CD4-positive, CD25-positive, alpha-beta regulatory T cell (primary cell): ENCODE measurements around the gene GP1BA. TPM values are rescaled to one million over a fixed set of nuclear protein-coding genes. Genes with fewer than 3 reads are reported as not detected.

Source experiments
- ATAC-seq, 2 donors: fragments of 150-1000 bp; cut with Tn5 transposase; one replicate each; pipeline ENCODE4 v1.10.0; 2021; ENCODE audit warnings: low read depth in 2 of 2, moderate number of reproducible peaks in 2 of 2, moderate library complexity in 1 of 2
- DNase-seq, 3 donors: peaks; one replicate each; pipeline versions ENCODE4 v3.0.0 to v3.0.0-alpha.2; 2012 to 2022; ENCODE audit warnings: mixed read lengths in 1 of 3
- H3K27ac ChIP-seq: one replicate; pipeline ENCODE4 v1.7.0; 2013; ENCODE audit warnings: mild to moderate bottlenecking, low read length; ENCODE audit not compliant: insufficient read depth, poor library complexity, severe bottlenecking
- H3K27me3 ChIP-seq: one replicate; pipeline ENCODE4 v1.7.0; 2013; ENCODE audit warnings: low read length; ENCODE audit not compliant: control insufficient read depth, insufficient read depth
- H3K36me3 ChIP-seq: one replicate; pipeline ENCODE4 v1.7.0; 2013; ENCODE audit warnings: mild to moderate bottlenecking, low read length, moderate library complexity; ENCODE audit not compliant: control insufficient read depth, insufficient read depth
- H3K4me1 ChIP-seq: 2 replicates; pipeline ENCODE4 v1.7.0; 2013; ENCODE audit warnings: mild to moderate bottlenecking, low read length; ENCODE audit not compliant: insufficient read depth, control insufficient read depth, poor library complexity, severe bottlenecking
- H3K4me3 ChIP-seq: one replicate; pipeline ENCODE4 v1.7.0; 2013; ENCODE audit warnings: low read depth, mild to moderate bottlenecking, low read length, moderate library complexity
- H3K9me3 ChIP-seq, 2 experiments: 1 replicate in 1 of 2; 2 replicates in 1 of 2; pipeline ENCODE4 v1.7.0; 2013; ENCODE audit warnings: low read length in 2 of 2, mild to moderate bottlenecking in 1 of 2, moderate library complexity in 1 of 2; ENCODE audit not compliant: control insufficient read depth in 2 of 2
- H3K27ac Mint-ChIP-seq, 3 donors: one replicate each; pipeline ENCODE4 v1.8.0; 2020 to 2022; ENCODE audit warnings: mild to moderate bottlenecking in 3 of 3, mixed read lengths in 3 of 3, moderate library complexity in 2 of 3
- H3K27me3 Mint-ChIP-seq: one replicate; pipeline ENCODE4 v1.8.0; 2022; ENCODE audit warnings: mild to moderate bottlenecking, mixed read lengths
- H3K36me3 Mint-ChIP-seq: one replicate; pipeline ENCODE4 v1.8.0; 2020; ENCODE audit warnings: mixed read lengths
- H3K4me1 Mint-ChIP-seq, 4 donors: one replicate each; pipeline ENCODE4 v1.8.0; 2020 to 2022; ENCODE audit warnings: mixed read lengths in 4 of 4, mild to moderate bottlenecking in 1 of 4
- H3K4me3 Mint-ChIP-seq, 4 donors: one replicate each; pipeline ENCODE4 v1.8.0; 2020 to 2022; ENCODE audit warnings: mild to moderate bottlenecking in 4 of 4, mixed read lengths in 4 of 4, moderate library complexity in 3 of 4
- H3K9me3 Mint-ChIP-seq, 7 donors: one replicate each; pipeline ENCODE4 v1.8.0; 2020 to 2022; ENCODE audit warnings: mixed read lengths in 7 of 7, mild to moderate bottlenecking in 3 of 7, moderate library complexity in 2 of 7
- polyA plus RNA-seq, 4 donors: library from polyadenylated mRNA; unstranded; fragments of 300-500 nt; fragmentation: Illumina TruSeq; gene quantifications; one replicate each; pipeline ENCODE4 v1.2.3, GENCODE V29; 2021
- total RNA-seq: library from RNA; stranded (reverse); gene quantifications from one replicate; pipeline ENCODE4 v1.2.3, GENCODE V29; 2022

The GP1BA gene
- total and polyA plus RNA-seq, 5 donors from 2014 or later: 0.07 to 1.9 (median 0.22) TPM; not detected in 2

DNA sequence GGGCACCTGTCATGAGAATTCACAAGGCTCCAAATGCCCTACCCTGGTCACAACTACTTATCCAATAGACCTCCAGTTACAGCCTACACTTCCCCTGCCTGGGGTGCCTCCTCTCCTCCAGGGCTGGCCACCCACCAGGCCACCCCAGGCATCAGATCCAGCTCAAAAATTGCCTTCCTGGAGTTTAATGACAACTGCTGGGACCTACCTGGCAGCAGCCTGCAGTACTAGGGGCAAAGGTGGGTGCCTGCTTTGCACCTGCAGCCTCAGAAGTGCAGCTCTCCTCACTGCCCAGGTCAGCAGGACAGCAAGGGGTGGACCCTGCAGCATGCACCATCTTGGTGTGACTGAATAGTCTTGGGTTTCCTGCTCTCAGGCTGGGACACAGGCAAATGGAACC is 3.6 kb downstream of the GP1BA start:
- no peak overlapping the region for H3K4me3 ChIP-seq
- H3K36me3 ChIP-seq: peaks cover 7% of the 10 kb centered on the region
- peaks cover 0 to 55% (median 29%) of the 10 kb centered on the region in 4 donors for H3K4me1 Mint-ChIP-seq
- ATAC-seq (no peak), DNase-seq (no peak)
- H3K9me3 ChIP-seq: no peaks in the 10 kb centered on the region
- peak overlapping the region in 2 of 3 donors; percentile 62 to 68 for H3K27ac Mint-ChIP-seq
- H3K27me3 Mint-ChIP-seq: no peaks in the 10 kb centered on the region
- no peak overlapping the region for H3K27ac ChIP-seq
- peaks cover 16% of the 10 kb centered on the region for H3K36me3 Mint-ChIP-seq
- peak overlapping the region in 1 of 4 donors; percentile 66 for H3K4me3 Mint-ChIP-seq
- no peaks in the 10 kb centered on the region for H3K9me3 Mint-ChIP-seq
- H3K27me3 ChIP-seq: no peaks in the 10 kb centered on the region
- peaks cover 29% of the 10 kb centered on the region for H3K4me1 ChIP-seq

DNA sequence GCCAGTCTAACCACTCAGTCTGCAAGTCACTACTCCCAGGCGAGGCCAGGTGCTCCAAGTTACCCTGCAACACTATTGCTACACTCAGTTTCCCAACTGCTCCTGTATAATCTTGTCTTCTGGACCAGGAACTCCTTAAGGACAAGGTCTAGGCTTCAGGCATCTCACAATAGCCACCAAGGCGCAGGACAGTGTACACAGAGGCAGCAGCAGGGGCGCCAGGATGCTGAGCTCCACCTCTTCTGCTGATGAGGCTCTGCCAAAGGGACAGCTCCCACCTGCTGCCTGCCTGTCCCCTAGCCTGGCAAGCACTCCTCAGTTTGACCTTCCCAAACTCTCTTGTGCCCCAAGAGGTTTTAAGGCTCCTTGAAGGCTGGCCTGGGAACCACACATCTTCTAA is 4.4 kb downstream of the GP1BA start:
- H3K36me3 Mint-ChIP-seq: peaks cover 13% of the 10 kb centered on the region

DNA sequence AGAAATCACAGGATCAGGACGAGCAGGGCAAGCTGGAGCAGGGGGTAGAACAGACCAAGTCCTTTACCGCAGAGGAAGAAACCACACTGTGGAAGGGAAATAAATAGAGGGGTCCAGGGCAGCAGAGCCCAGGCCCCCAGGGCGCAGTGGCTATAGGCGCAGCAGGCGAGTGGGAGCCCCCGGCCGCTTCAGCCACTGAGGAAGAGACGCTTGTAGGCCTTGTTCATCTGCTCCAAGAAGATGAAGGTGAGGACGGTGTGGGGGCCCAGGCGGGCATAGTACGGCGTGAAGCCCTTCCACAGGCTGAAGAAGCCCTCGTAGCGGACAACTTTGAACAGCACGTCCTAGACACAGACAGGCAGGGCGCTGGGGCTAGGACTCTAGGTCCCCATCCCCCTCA is 5.5 kb downstream of the GP1BA start:
- H3K27me3 Mint-ChIP-seq: no peaks in the 10 kb centered on the region
- Histone ChIP-seq H3K27ac (no peak overlapping the region), H3K4me3 (no peak overlapping the region), H3K9me3 (no peaks in the 10 kb centered on the region), H3K27me3 (no peaks in the 10 kb centered on the region), H3K4me1 (peaks cover 48% of the 10 kb centered on the region), H3K36me3 (peaks cover 10% of the 10 kb centered on the region)
- no peaks in the 10 kb centered on the region for H3K9me3 Mint-ChIP-seq
- H3K4me1 Mint-ChIP-seq: peaks cover 0 to 71% (median 40%) of the 10 kb centered on the region in 4 donors
- H3K36me3 Mint-ChIP-seq: peaks cover 19% of the 10 kb centered on the region
- no peak for DNase-seq
- no peak for ATAC-seq
- peak overlapping the region in 3 of 4 donors; percentile 22 to 97 (median 95) for H3K4me3 Mint-ChIP-seq
- peak overlapping the region in 1 of 3 donors; percentile 38 for H3K27ac Mint-ChIP-seq

More for the DNA sequence above, 4.4 kb downstream of the GP1BA start:
- no peak for DNase-seq
- no peak overlapping the region for H3K27ac ChIP-seq
- no peaks in the 10 kb centered on the region for H3K9me3 ChIP-seq
- H3K4me3 ChIP-seq: no peak overlapping the region
- Mint-ChIP-seq H3K4me3 (peak overlapping the region in 3 of 4 donors; percentile 25 to 70 (median 66)), H3K27ac (peak overlapping the region in 1 of 3 donors; percentile 62), H3K4me1 (peaks cover 0 to 61% (median 31%) of the 10 kb centered on the region in 4 donors), H3K9me3 (no peaks in the 10 kb centered on the region), H3K27me3 (no peaks in the 10 kb centered on the region)
- H3K27me3 ChIP-seq: no peaks in the 10 kb centered on the region
- H3K36me3 ChIP-seq: peaks cover 7% of the 10 kb centered on the region
- H3K4me1 ChIP-seq: peaks cover 36% of the 10 kb centered on the region
- no peak for ATAC-seq

DNA sequence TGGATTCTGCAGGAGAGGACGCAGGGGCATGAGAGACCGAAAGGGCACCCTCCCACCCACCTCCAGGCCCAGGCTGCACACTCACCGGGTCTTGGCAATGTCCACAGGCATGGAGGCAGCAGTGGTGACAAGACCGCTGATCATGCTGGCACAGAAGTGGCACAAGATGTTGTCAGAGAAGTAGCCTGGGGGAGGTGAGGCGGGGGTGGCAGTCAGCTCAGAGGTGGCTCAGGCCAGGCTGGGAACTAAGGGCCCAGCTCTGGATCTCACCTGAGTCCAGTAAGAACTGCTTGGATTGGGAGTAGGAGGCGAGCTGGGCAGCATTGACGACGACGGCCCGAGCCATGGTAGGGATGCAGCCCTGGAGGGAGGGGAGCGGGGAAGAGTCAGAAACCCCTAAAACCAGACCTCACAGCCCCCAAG is 6.0 kb downstream of the GP1BA start:
- H3K36me3 Mint-ChIP-seq: peaks cover 19% of the 10 kb centered on the region
- peak overlapping the region; percentile 84 to 99 (median 96) for H3K4me3 Mint-ChIP-seq
- no peak for ATAC-seq

DNA sequence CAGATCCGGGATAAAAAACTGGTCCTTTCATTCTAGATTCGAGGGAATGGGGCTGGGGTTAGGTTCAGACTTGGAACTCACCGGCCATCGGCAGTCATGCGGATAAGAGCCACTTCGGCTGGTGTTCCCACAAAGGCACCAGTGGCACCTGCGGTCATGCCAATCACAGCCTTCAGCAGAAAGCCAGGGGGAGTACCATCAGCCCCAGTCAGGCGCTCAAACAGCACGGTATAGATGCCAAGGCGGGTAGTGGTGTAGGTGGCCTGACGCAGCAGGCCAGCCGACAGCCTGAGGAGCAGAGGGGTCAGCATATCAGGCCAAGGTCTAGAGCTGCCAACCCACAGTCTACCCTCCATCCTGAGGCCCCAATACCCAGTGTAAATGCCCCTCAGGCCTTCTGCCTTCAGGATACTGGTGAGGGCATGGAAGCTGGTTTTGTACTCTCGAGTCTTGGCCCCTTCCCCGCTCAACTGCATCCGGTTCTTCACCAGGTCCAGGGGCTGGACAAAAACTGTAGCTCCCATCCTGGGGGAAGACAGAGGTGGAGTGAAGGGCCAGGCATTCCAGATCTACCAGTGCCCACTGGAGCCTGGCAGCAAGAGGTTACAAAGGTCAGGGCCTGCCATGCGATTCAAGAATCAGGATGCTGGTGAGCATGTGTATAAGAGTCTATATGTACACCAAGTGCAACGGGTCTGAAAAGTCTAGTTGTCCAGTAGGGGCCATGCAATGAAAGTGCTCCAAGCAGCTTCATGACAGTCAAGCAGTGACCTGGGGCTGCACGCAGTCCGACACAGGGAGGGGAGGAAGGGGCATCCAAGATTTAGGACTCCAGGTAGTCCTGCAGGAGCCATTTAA is 6.8 kb downstream of the GP1BA start:
- H3K9me3 Mint-ChIP-seq: no peaks in the 10 kb centered on the region
- H3K27ac Mint-ChIP-seq: peak overlapping the region; percentile 74 to 97 (median 97)
- Histone ChIP-seq H3K4me3 (peak overlapping the region; percentile 65), H3K9me3 (no peaks in the 10 kb centered on the region), H3K27ac (peak overlapping the region; percentile 82), H3K27me3 (no peaks in the 10 kb centered on the region), H3K4me1 (peaks cover 58% of the 10 kb centered on the region), H3K36me3 (peaks cover 22% of the 10 kb centered on the region)
- peaks cover 0 to 76% (median 42%) of the 10 kb centered on the region in 4 donors for H3K4me1 Mint-ChIP-seq
- DNase-seq: peak in 1 of 3 donors; percentile 34
- H3K27me3 Mint-ChIP-seq: no peaks in the 10 kb centered on the region
- peaks cover 19% of the 10 kb centered on the region for H3K36me3 Mint-ChIP-seq
- no peak for ATAC-seq
- peak overlapping the region; percentile 95 to 99 (median 97) for H3K4me3 Mint-ChIP-seq

More for the DNA sequence above, 6.0 kb downstream of the GP1BA start:
- H3K27ac Mint-ChIP-seq: peak overlapping the region; percentile 20 to 74 (median 60)
- no peaks in the 10 kb centered on the region for H3K9me3 Mint-ChIP-seq
- no peaks in the 10 kb centered on the region for H3K27me3 Mint-ChIP-seq
- H3K4me1 Mint-ChIP-seq: peaks cover 0 to 75% (median 42%) of the 10 kb centered on the region in 4 donors
- Histone ChIP-seq H3K27me3 (no peaks in the 10 kb centered on the region), H3K36me3 (peaks cover 15% of the 10 kb centered on the region), H3K27ac (no peak overlapping the region), H3K4me1 (peaks cover 53% of the 10 kb centered on the region), H3K4me3 (no peak overlapping the region), H3K9me3 (no peaks in the 10 kb centered on the region)
- no peak for DNase-seq

DNA sequence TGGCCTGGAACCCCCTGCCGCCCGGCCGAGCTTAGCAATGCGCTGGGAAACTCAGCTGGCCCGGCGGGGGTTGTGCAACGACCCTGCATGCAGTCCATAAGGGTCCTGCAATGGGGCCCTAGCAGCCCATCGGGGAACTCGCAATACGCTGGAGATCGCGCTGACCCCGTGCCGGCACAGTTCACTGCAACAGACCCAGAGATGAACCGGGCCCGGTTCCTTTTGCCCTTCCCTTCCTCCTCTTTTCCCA is 7.4 kb downstream of the GP1BA start:
- ATAC-seq (no peak), DNase-seq (no peak)
- H3K4me3 ChIP-seq: peak overlapping the region; percentile 65

DNA sequence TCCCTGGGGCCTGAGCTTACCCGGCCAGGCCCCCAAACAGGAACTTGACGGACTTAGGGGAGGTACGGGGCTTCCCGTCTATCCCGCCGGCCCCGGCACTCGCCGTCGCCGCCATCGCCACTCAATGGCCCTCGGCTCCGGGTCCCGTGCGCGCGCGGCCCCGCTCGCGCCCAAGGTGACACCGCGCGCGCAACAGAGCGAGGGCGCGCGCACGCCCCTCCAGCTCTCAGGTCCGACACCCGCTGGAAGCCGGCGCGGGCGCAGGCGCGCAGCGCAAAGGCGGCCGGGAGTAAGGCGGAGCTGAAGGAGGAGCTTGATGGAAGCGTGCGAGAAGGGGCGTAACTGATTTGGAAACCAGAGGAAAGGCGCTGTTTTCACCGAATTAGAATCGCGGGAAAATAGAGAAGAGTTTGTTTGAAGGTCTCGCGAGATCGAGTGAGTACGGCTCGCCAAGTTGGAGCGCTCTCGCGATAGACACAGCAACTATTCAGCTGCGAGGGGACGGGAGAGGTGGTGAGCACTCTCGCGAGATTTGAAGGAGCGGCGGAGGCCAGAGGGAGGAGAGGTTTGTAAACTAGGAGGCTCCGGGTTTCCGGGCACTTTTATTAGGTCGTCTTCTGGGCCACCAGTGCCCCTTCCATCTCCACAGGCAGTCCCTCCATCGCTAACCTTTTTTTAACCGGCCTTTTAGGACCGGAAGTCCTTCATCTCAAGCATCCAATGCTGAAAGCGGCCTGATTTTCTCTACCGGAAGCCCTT is 7.9 kb downstream of the GP1BA start, which contains the start of the genes RNF167 and SLC25A11:
RNF167 (plus strand) TSS at position 473 of the 759 bp plus-strand sequence. CDS start 642 bp downstream, outside the sequence.
SLC25A11 (minus strand) TSS at position 251 of the 759 bp plus-strand sequence; CDS start at position 115, 136 bp downstream.
- peaks cover 0 to 78% (median 46%) of the 10 kb centered on the region in 4 donors for H3K4me1 Mint-ChIP-seq
- H3K27me3 Mint-ChIP-seq: no peaks in the 10 kb centered on the region
- H3K27me3 ChIP-seq: no peaks in the 10 kb centered on the region
- peak; percentile 95 to 100 (median 99) for DNase-seq
- H3K36me3 Mint-ChIP-seq: peaks cover 24% of the 10 kb centered on the region
- H3K4me3 ChIP-seq: peak within 1 kb of the TSS; percentile 92
- peak within 1 kb of the TSS; percentile 94 for H3K27ac ChIP-seq
- peaks cover 0 to 1% (median 0%) of the 10 kb centered on the region in 7 donors for H3K9me3 Mint-ChIP-seq
- peaks cover 62% of the 10 kb centered on the region for H3K4me1 ChIP-seq
- peak within 1 kb of the TSS; percentile 97 to 99 (median 97) for H3K27ac Mint-ChIP-seq
- peaks cover 26% of the 10 kb centered on the region for H3K36me3 ChIP-seq
- peak; percentile 83 to 85 for ATAC-seq
- no peaks in the 10 kb centered on the region for H3K9me3 ChIP-seq
- H3K4me3 Mint-ChIP-seq: peak within 1 kb of the TSS; percentile 95 to 99 (median 97)

More for the DNA sequence above, 7.4 kb downstream of the GP1BA start:
- H3K9me3 ChIP-seq: no peaks in the 10 kb centered on the region
- peaks cover 0 to 76% (median 43%) of the 10 kb centered on the region in 4 donors for H3K4me1 Mint-ChIP-seq
- peaks cover 0 to 1% (median 0%) of the 10 kb centered on the region in 7 donors for H3K9me3 Mint-ChIP-seq
- no peaks in the 10 kb centered on the region for H3K27me3 ChIP-seq
- peak overlapping the region; percentile 74 to 97 (median 97) for H3K27ac Mint-ChIP-seq
- H3K4me3 Mint-ChIP-seq: peak overlapping the region; percentile 95 to 99 (median 97)
- peak overlapping the region; percentile 82 for H3K27ac ChIP-seq
- no peaks in the 10 kb centered on the region for H3K27me3 Mint-ChIP-seq
- peaks cover 58% of the 10 kb centered on the region for H3K4me1 ChIP-seq
- H3K36me3 Mint-ChIP-seq: peaks cover 22% of the 10 kb centered on the region
- peaks cover 22% of the 10 kb centered on the region for H3K36me3 ChIP-seq
